Breast epithelium (tissue), 4 donors: ENCODE results near the gene DCLK3. TPM values are rescaled to one million over a fixed set of nuclear protein-coding genes. Genes with fewer than 3 reads are reported as not detected.

Experiments
- DNase-seq, 2 donors: peaks; one replicate each; pipeline ENCODE4 v3.0.0-alpha.2; 2019; ENCODE audit warnings: low spot score in 2 of 2
- H3K27ac ChIP-seq, 2 donors: fragments of 200-600 bp; sonication (generic) in 1 of 2; one replicate each; pipeline ENCODE4 v1.5.1; 2016 to 2019; ENCODE audit warnings: mild to moderate bottlenecking in 1 of 2
- H3K27me3 ChIP-seq, 2 donors: fragments of 200-600 bp; sonication (generic) in 1 of 2; one replicate each; pipeline versions ENCODE4 v1.5.1 to v1.6.0; 2017 to 2019; ENCODE audit warnings: control low read depth in 1 of 2, mild to moderate bottlenecking in 1 of 2
- H3K36me3 ChIP-seq: fragments of 200-600 bp; one replicate; pipeline ENCODE4 v1.5.1; 2019
- H3K4me1 ChIP-seq, 2 donors: fragments of 200-600 bp; sonication (generic); one replicate each; pipeline ENCODE4 v1.5.1; 2016 to 2019; ENCODE audit warnings: control low read depth in 1 of 2
- H3K4me3 ChIP-seq, 3 donors: fragments of 200-600 bp; sonication (generic); 1 replicate in 2 of 3; 2 replicates in 1 of 3; pipeline ENCODE4 v1.5.1; 2016 to 2019; ENCODE audit warnings: mild to moderate bottlenecking in 3 of 3, moderate library complexity in 2 of 3
- H3K9me3 ChIP-seq, 2 donors: fragments of 200-600 bp; sonication (generic) in 1 of 2; one replicate each; pipeline ENCODE4 v1.5.1; 2016 to 2019; ENCODE audit warnings: control low read depth in 1 of 2
- CTCF ChIP-seq, 3 donors: fragments of 450-650 bp; IDR thresholded peaks; one replicate each; pipeline ENCODE4 v1.5.1; 2016 to 2017; ENCODE audit warnings: antibody characterized with exemption in 3 of 3, mild to moderate bottlenecking in 3 of 3, moderate library complexity in 3 of 3
- POLR2A ChIP-seq: fragments of 450-650 bp; IDR thresholded peaks from one replicate; pipeline ENCODE4 v1.6.1; 2016; ENCODE audit warnings: antibody characterized with exemption, mild to moderate bottlenecking, moderate library complexity
- POLR2AphosphoS5 ChIP-seq, 3 donors: sonication (generic); formaldehyde crosslinking; IDR thresholded peaks; one replicate each; pipeline ENCODE4 v1.6.1; 2017; ENCODE audit warnings: antibody characterized with exemption in 3 of 3
- intact Hi-C: fragments of 100-400 bp; cut with DNase I; formaldehyde crosslinking; loops from one replicate; pipeline ENCODE4 v1.15.1; 2023; ENCODE audit warnings: low total_unique reads
- total RNA-seq, 3 donors: library from RNA; depleted of rRNA; stranded (reverse); fragments of >200 nt; gene quantifications; one replicate each; pipeline ENCODE4 v1.1.0, GENCODE V29; 2016

The DCLK3 gene
- total RNA-seq, 3 donors from 2014 or later = 0.16 TPM; not detected in 2

- Histone ChIP-seq H3K36me3 (no peaks in the 10 kb centered on the region), H3K9me3 (peaks cover 17 to 36% of the 10 kb centered on the region in 2 donors), H3K27ac (no peak overlapping the region), H3K4me3 (no peak overlapping the region), H3K4me1 (no peaks in the 10 kb centered on the region), H3K27me3 (no peaks in the 10 kb centered on the region)
- intact Hi-C loops = no loop called here
- no peak for DNase-seq
- no peak for TF ChIP-seq CTCF (IDR thresholded peaks at IDR 0.05)
- no peak for TF ChIP-seq POLR2A
- no peak for TF ChIP-seq POLR2AphosphoS5 (IDR thresholded peaks at IDR 0.05)
Observed at GRCh38 chr3:36677331-36678007, 86.9 kb downstream of the DCLK3 start.

- H3K4me1 ChIP-seq = no peaks in the 10 kb centered on the region
- DNase-seq = no peak
- TF ChIP-seq CTCF (IDR thresholded peaks at IDR 0.05) = no peak
- TF ChIP-seq POLR2A = no peak
- no peak for TF ChIP-seq POLR2AphosphoS5 (IDR thresholded peaks at IDR 0.05)
- no peak overlapping the region for H3K4me3 ChIP-seq
- H3K9me3 ChIP-seq = peaks cover 7 to 19% of the 10 kb centered on the region in 2 donors
- H3K27me3 ChIP-seq = no peaks in the 10 kb centered on the region
- no peaks in the 10 kb centered on the region for H3K36me3 ChIP-seq
- intact Hi-C loops = no loop called here
- no peak overlapping the region for H3K27ac ChIP-seq
Observed at GRCh38 chr3:36674816-36675215, 89.5 kb downstream of the DCLK3 start.

GRCh38 chr3:36669764-36670163 is 94.6 kb downstream of the DCLK3 start:
- H3K4me1 ChIP-seq = no peaks in the 10 kb centered on the region
- no peak overlapping the region for H3K27ac ChIP-seq
- intact Hi-C loops = no loop called here
- peaks cover 0 to 4% of the 10 kb centered on the region in 2 donors for H3K9me3 ChIP-seq
- no peak overlapping the region for H3K4me3 ChIP-seq
- no peak for DNase-seq
- no peaks in the 10 kb centered on the region for H3K36me3 ChIP-seq
- H3K27me3 ChIP-seq = no peaks in the 10 kb centered on the region
- no peak for TF ChIP-seq POLR2AphosphoS5 (IDR thresholded peaks at IDR 0.05)
- TF ChIP-seq CTCF (IDR thresholded peaks at IDR 0.05) = no peak
- TF ChIP-seq POLR2A = no peak

- H3K27me3 ChIP-seq = no peaks in the 10 kb centered on the region
- H3K4me1 ChIP-seq = no peaks in the 10 kb centered on the region
- H3K27ac ChIP-seq = no peak overlapping the region
- intact Hi-C loops = no loop called here
- DNase-seq = no peak
- no peak overlapping the region for H3K4me3 ChIP-seq
- no peak for TF ChIP-seq CTCF (IDR thresholded peaks at IDR 0.05)
- no peak for TF ChIP-seq POLR2A
- no peak for TF ChIP-seq POLR2AphosphoS5 (IDR thresholded peaks at IDR 0.05)
- H3K36me3 ChIP-seq = no peaks in the 10 kb centered on the region
- H3K9me3 ChIP-seq = peaks cover 0 to 4% of the 10 kb centered on the region in 2 donors
Observed at GRCh38 chr3:36666166-36666565, 98.2 kb downstream of the DCLK3 start.

GRCh38 chr3:36663666-36664291 is 100.6 kb downstream of the DCLK3 start:
- no peaks in the 10 kb centered on the region for H3K36me3 ChIP-seq
- H3K4me3 ChIP-seq = no peak overlapping the region
- H3K9me3 ChIP-seq = peaks cover 0 to 4% of the 10 kb centered on the region in 2 donors
- H3K27ac ChIP-seq = no peak overlapping the region
- H3K27me3 ChIP-seq = no peaks in the 10 kb centered on the region
- no peak for DNase-seq
- H3K4me1 ChIP-seq = no peaks in the 10 kb centered on the region
- no peak for TF ChIP-seq CTCF (IDR thresholded peaks at IDR 0.05)
- TF ChIP-seq POLR2AphosphoS5 (IDR thresholded peaks at IDR 0.05) = no peak
- TF ChIP-seq POLR2A = no peak
- intact Hi-C loops = no loop called here
